GM18951 (cell line): Measurements from ENCODE around the gene PIGZ.

Experiments used
- POLR2A ChIP-seq: IDR thresholded peaks from 4 replicates; pipeline ENCODE4 v1.6.1; 2011; ENCODE audit warnings: mild to moderate bottlenecking; ENCODE audit not compliant: insufficient read length, insufficient read depth; ENCODE audit errors: extremely low read depth
- in situ Hi-C: fragments of 300-500 bp; cut with MboI; formaldehyde crosslinking; loops from one replicate; pipeline ENCODE4 v1.12.0; 2022; ENCODE audit warnings: low sequenced_read_pairs, mixed read lengths, inconsistent platforms; ENCODE audit not compliant: unreplicated experiment

The PIGZ gene

GRCh38 chr3:196968233-196969133 lies at the start of gene PIGZ:
Gene PIGZ (minus strand): TSS chr3:196968833. CDS start chr3:196952031, 16,802 bp downstream.
- peak; percentile 61 for TF ChIP-seq POLR2A

GRCh38 chr3:197017003-197017402 lies 48.4 kb upstream of the PIGZ start:
- in situ Hi-C loops = no loop called here
- TF ChIP-seq POLR2A = no peak

More at GRCh38 chr3:196968233-196969133, at the start of gene PIGZ:
- in situ Hi-C loops = loop anchor here (25.0 kb wide), 1 partner anchor 356 kb away; no protein-coding TSS in a partner anchor

- TF ChIP-seq POLR2A = no peak
- in situ Hi-C loops = no loop called here
These were observed 47.4 kb upstream of the PIGZ start for GRCh38 chr3:197015790-197016736.

- TF ChIP-seq POLR2A = no peak
- in situ Hi-C loops = no loop called here
These were observed 46.4 kb upstream of the PIGZ start for GRCh38 chr3:197014942-197015575.

GRCh38 chr3:197014024-197014423 lies 45.4 kb upstream of the PIGZ start:
- in situ Hi-C loops = no loop called here
- no peak for TF ChIP-seq POLR2A

GRCh38 chr3:197012540-197012883 lies 43.9 kb upstream of the PIGZ start:
- in situ Hi-C loops = no loop called here
- TF ChIP-seq POLR2A = no peak

GRCh38 chr3:197011780-197012539 lies 43.3 kb upstream of the PIGZ start:
- in situ Hi-C loops = no loop called here
- TF ChIP-seq POLR2A = no peak

GRCh38 chr3:197010556-197011351 lies 42.1 kb upstream of the PIGZ start:
- no peak for TF ChIP-seq POLR2A
- in situ Hi-C loops = no loop called here

GRCh38 chr3:197009532-197010019 lies 40.9 kb upstream of the PIGZ start:
- no peak for TF ChIP-seq POLR2A
- in situ Hi-C loops = no loop called here

- in situ Hi-C loops = no loop called here
- TF ChIP-seq POLR2A = no peak
These were observed 40.0 kb upstream of the PIGZ start for GRCh38 chr3:197008436-197009209.

- in situ Hi-C loops = no loop called here
- no peak for TF ChIP-seq POLR2A
These were observed 39.3 kb upstream of the PIGZ start for GRCh38 chr3:197007953-197008352.
